Activated naive CD4-positive, alpha-beta T cell treated with anti-CD3 and anti-CD28 coated beads for 36 hours (primary cell): Measurements from ENCODE around the gene ZBTB40. TPM values are rescaled to one million over a fixed set of nuclear protein-coding genes. Genes with fewer than 3 reads are reported as not detected.

Experiments used
- CTCF ChIA-PET: fragments of 350-600 bp; sonication (Branson Sonifier 250); formaldehyde crosslinking; loops from one replicate; lab custom pipeline; 2021; ENCODE audit warnings: antibody characterized with exemption; lab: Charles Lee
- DNase-seq: peaks from one replicate; pipeline ENCODE4 v3.0.0-alpha.2; 2020
- H3K27ac Mint-ChIP-seq: one replicate; pipeline ENCODE4 v1.8.0; 2021; ENCODE audit warnings: mild to moderate bottlenecking, mixed read lengths
- H3K27me3 Mint-ChIP-seq: one replicate; pipeline ENCODE4 v1.8.0; 2021; ENCODE audit warnings: low read depth, mixed read lengths
- H3K36me3 Mint-ChIP-seq: one replicate; pipeline ENCODE4 v1.8.0; 2021; ENCODE audit warnings: low read depth, mixed read lengths
- H3K4me1 Mint-ChIP-seq: one replicate; pipeline ENCODE4 v1.8.0; 2021; ENCODE audit warnings: low read depth, mixed read lengths
- H3K4me3 Mint-ChIP-seq: one replicate; pipeline ENCODE4 v1.8.0; 2021; ENCODE audit warnings: mild to moderate bottlenecking, moderate library complexity, mixed read lengths
- H3K9me3 Mint-ChIP-seq: one replicate; pipeline ENCODE4 v1.8.0; 2021; ENCODE audit warnings: mixed read lengths
- intact Hi-C: fragments of 100-400 bp; cut with micrococcal nuclease; formaldehyde crosslinking; loops from one replicate; pipeline ENCODE4 v1.15.1; 2023
- total RNA-seq, 2 experiments: library from RNA; stranded (reverse); gene quantifications; one replicate each; pipeline ENCODE4 v1.2.3, GENCODE V29; 2021

Gene ZBTB40
- total RNA-seq, 2 experiments from 2014 or later = 11.5 to 13.1 TPM

DNA sequence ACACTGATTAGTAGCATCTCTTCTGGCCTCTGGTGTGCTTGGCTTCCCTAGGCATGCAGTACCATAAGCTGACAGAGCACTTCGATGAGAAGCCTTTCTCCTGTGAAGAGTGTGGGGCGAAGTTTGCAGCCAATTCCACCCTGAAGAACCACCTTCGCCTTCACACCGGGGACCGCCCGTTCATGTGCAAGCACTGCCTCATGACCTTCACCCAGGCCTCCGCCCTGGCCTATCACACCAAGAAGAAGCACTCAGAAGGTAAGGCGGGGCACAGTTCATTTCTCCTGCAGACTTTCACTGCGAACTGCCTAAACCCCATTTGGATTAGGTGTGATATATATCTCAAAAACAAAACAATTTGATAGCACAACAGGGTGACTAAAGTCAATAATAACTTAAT, 61.2 kb downstream of the ZBTB40 start:
- CTCF ChIA-PET = no interaction called here
- Mint-ChIP-seq H3K9me3 (no peaks in the 10 kb centered on the region), H3K27me3 (no peaks in the 10 kb centered on the region), H3K4me3 (no peak overlapping the region), H3K27ac (no peak overlapping the region), H3K4me1 (no peaks in the 10 kb centered on the region), H3K36me3 (peaks cover 36% of the 10 kb centered on the region)
- intact Hi-C loops = no loop called here
- DNase-seq = no peak

- H3K4me3 Mint-ChIP-seq = no peak overlapping the region
- H3K36me3 Mint-ChIP-seq = peaks cover 36% of the 10 kb centered on the region
- CTCF ChIA-PET = no interaction called here
- intact Hi-C loops = no loop called here
- no peaks in the 10 kb centered on the region for H3K9me3 Mint-ChIP-seq
- no peaks in the 10 kb centered on the region for H3K4me1 Mint-ChIP-seq
- no peak overlapping the region for H3K27ac Mint-ChIP-seq
- no peaks in the 10 kb centered on the region for H3K27me3 Mint-ChIP-seq
- DNase-seq = no peak
Observed at GRCh38 chr1:22516906-22517571, 65.4 kb downstream of the ZBTB40 start.

DNA sequence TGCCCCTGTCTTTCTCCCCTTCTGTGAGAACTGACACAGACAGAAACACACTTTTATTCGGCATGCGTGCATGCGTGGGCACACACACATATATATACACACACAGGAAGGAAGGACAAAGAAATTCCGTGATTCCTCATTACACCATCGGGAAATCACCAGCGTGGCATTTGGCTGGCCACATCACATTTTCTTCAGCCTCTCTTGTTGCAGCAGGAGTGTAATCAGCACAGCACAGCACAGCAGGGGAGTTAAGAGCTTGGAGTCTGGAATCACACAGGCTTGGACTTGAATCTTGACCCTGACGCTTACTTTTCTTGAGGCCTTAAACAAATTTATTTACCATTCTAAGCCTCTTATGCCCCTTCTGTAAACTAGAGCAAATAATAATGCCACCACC, 66.3 kb downstream of the ZBTB40 start:
- Mint-ChIP-seq H3K36me3 (peaks cover 37% of the 10 kb centered on the region), H3K27me3 (no peaks in the 10 kb centered on the region), H3K4me1 (no peaks in the 10 kb centered on the region), H3K4me3 (no peak overlapping the region), H3K9me3 (no peaks in the 10 kb centered on the region), H3K27ac (no peak overlapping the region)
- intact Hi-C loops = no loop called here
- DNase-seq = no peak
- CTCF ChIA-PET = no interaction called here

- Mint-ChIP-seq H3K4me1 (no peaks in the 10 kb centered on the region), H3K4me3 (no peak overlapping the region), H3K36me3 (peaks cover 40% of the 10 kb centered on the region), H3K27me3 (no peaks in the 10 kb centered on the region), H3K9me3 (no peaks in the 10 kb centered on the region), H3K27ac (no peak overlapping the region)
- intact Hi-C loops = no loop called here
- no peak for DNase-seq
- CTCF ChIA-PET = no interaction called here
Observed at GRCh38 chr1:22518379-22518778, 66.7 kb downstream of the ZBTB40 start.

DNA sequence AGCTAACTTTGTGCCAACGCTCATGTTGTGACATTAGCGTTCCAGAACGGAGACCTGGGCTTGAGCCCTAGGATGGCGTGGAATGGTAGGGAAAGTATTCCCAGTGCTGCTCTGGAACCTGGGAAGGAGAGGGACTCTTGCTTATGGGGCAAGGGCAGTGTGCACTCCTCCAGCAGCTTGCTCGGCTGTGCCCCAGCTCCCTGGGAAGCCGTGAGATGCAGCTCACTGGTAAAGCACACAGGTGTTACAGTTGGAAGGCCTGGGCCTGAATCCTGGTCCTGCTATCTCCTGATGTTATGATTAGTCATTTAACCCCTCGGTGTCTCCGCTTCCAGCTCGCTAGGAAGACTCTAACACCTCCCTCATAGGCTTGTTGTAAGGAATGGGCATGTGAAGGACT, 69.2 kb downstream of the ZBTB40 start:
- Mint-ChIP-seq H3K4me3 (no peak overlapping the region), H3K9me3 (no peaks in the 10 kb centered on the region), H3K36me3 (peaks cover 39% of the 10 kb centered on the region), H3K27ac (no peak overlapping the region), H3K27me3 (no peaks in the 10 kb centered on the region), H3K4me1 (no peaks in the 10 kb centered on the region)
- intact Hi-C loops = no loop called here
- CTCF ChIA-PET = no interaction called here
- DNase-seq = no peak

- CTCF ChIA-PET = no interaction called here
- Mint-ChIP-seq H3K27me3 (no peaks in the 10 kb centered on the region), H3K9me3 (no peaks in the 10 kb centered on the region), H3K4me3 (no peak overlapping the region), H3K4me1 (no peaks in the 10 kb centered on the region), H3K36me3 (peaks cover 38% of the 10 kb centered on the region), H3K27ac (no peak overlapping the region)
- intact Hi-C loops = no loop called here
- no peak for DNase-seq
Observed at GRCh38 chr1:22521692-22522091, 70.0 kb downstream of the ZBTB40 start.

GRCh38 chr1:22522221-22522743, 70.6 kb downstream of the ZBTB40 start:
- H3K27me3 Mint-ChIP-seq = no peaks in the 10 kb centered on the region
- CTCF ChIA-PET = no interaction called here
- H3K27ac Mint-ChIP-seq = no peak overlapping the region
- H3K4me3 Mint-ChIP-seq = no peak overlapping the region
- no peaks in the 10 kb centered on the region for H3K9me3 Mint-ChIP-seq
- H3K36me3 Mint-ChIP-seq = peaks cover 40% of the 10 kb centered on the region
- intact Hi-C loops = no loop called here
- no peak for DNase-seq
- no peaks in the 10 kb centered on the region for H3K4me1 Mint-ChIP-seq

DNA sequence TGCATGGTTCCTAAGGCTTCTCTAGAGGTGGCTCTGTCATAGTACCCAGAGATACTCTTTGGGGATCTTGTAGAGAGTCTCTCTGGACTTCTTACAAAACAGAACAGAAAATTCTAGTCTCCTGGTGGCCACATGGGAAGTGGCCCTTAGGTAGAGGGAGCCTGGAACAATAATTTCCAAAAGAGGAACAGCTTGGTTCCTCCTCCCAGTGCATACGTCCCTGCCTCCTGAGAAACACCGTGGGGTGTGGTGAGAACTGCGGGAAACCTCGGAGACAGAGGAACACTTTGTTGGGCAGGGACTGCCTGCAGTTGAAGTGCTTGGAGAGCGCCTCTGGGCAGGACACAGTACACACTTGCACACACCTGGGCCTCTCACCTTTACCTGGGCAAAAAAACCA, 72.8 kb downstream of the ZBTB40 start:
- Mint-ChIP-seq H3K27me3 (no peaks in the 10 kb centered on the region), H3K36me3 (peaks cover 33% of the 10 kb centered on the region), H3K27ac (no peak overlapping the region), H3K4me3 (no peak overlapping the region), H3K9me3 (no peaks in the 10 kb centered on the region), H3K4me1 (no peaks in the 10 kb centered on the region)
- no peak for DNase-seq
- CTCF ChIA-PET = no interaction called here
- intact Hi-C loops = no loop called here

DNA sequence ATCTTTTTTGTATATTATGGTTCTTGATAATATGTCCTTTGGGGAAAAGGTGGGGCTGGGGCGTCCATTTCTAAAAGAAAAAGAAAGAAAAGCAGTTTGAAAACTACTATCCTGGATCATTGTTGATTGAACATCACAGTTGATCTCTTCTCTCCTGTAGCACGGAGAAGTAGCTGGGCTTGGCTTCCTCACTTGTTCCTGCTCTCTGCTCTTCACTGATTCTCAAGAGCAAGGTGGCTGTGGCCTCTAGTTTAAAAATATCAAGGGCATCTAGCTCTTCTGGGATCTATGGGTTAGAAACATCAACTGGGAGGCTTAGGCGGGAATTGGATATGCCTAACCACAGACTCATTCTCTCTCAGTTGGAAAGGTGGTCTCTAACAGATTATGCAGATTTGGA, 73.6 kb downstream of the ZBTB40 start:
- peaks cover 33% of the 10 kb centered on the region for H3K36me3 Mint-ChIP-seq
- H3K27me3 Mint-ChIP-seq = no peaks in the 10 kb centered on the region
- CTCF ChIA-PET = no interaction called here
- H3K27ac Mint-ChIP-seq = no peak overlapping the region
- no peak for DNase-seq
- intact Hi-C loops = no loop called here
- no peaks in the 10 kb centered on the region for H3K9me3 Mint-ChIP-seq
- H3K4me3 Mint-ChIP-seq = no peak overlapping the region
- H3K4me1 Mint-ChIP-seq = no peaks in the 10 kb centered on the region

DNA sequence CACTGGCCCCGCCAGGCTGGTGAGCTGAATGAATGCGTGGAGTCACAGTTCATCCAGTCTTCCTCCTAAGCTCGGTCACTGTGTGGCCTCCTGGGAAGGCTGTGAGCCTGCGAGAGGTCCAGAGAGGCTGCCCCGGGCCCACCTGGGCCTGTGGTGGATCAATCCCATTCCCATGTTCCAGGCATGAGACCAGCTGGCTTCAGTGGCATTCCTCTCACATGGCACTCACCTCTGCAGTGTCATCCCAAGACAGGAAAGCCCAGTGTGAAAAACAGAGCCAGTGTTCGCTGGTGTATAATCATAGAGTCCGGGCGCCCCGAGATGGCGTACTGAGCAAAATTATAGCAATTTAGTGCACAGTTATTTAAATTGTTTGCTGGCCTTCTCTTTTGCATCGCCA, 74.0 kb downstream of the ZBTB40 start:
- DNase-seq = no peak
- H3K9me3 Mint-ChIP-seq = no peaks in the 10 kb centered on the region
- CTCF ChIA-PET = no interaction called here
- intact Hi-C loops = no loop called here
- no peaks in the 10 kb centered on the region for H3K27me3 Mint-ChIP-seq
- H3K4me1 Mint-ChIP-seq = no peaks in the 10 kb centered on the region
- H3K4me3 Mint-ChIP-seq = no peak overlapping the region
- H3K36me3 Mint-ChIP-seq = peaks cover 33% of the 10 kb centered on the region
- no peak overlapping the region for H3K27ac Mint-ChIP-seq

DNA sequence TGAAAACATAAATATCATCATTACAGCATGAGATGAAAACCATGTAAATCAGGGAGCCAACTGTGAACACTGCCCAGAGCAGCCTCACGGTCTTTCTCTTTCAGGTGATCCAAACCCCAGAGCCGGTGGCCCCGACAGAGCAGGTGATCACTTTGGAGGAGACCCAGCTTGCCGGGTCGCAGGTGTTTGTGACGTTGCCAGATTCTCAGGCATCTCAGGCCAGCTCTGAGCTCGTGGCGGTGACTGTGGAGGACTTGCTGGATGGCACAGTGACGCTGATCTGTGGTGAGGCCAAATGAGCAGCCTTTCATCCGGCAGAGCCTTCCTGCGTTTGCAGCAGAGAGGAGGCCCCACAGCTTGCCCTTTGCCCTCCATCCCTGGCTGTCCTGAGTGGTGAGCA, 74.4 kb downstream of the ZBTB40 start:
- H3K4me1 Mint-ChIP-seq = no peaks in the 10 kb centered on the region
- intact Hi-C loops = no loop called here
- no peaks in the 10 kb centered on the region for H3K27me3 Mint-ChIP-seq
- DNase-seq = no peak
- H3K27ac Mint-ChIP-seq = no peak overlapping the region
- no peaks in the 10 kb centered on the region for H3K9me3 Mint-ChIP-seq
- peaks cover 33% of the 10 kb centered on the region for H3K36me3 Mint-ChIP-seq
- no peak overlapping the region for H3K4me3 Mint-ChIP-seq
- CTCF ChIA-PET = no interaction called here

DNA sequence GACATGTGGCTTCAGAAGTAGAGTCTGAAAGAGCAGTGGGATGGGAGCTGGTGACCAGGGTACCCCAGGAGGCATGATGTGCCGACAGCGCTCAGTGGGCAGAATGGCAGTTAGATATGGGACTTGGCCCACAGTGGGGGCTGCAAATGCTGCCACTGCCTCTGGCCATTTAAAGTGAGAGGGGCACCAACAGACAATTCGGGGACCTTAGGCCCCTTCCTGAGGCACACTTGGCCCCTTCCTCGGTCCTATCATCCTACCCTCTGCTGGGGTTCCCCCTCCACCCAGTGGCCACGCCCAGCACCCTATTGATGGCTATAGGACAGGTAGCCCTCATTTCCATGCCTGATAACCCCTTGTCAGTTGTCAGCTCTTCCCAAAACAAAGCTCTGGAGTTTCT, 75.0 kb downstream of the ZBTB40 start:
- no peak overlapping the region for H3K4me3 Mint-ChIP-seq
- DNase-seq = no peak
- intact Hi-C loops = no loop called here
- H3K27ac Mint-ChIP-seq = no peak overlapping the region
- peaks cover 31% of the 10 kb centered on the region for H3K36me3 Mint-ChIP-seq
- CTCF ChIA-PET = no interaction called here
- no peaks in the 10 kb centered on the region for H3K9me3 Mint-ChIP-seq
- H3K4me1 Mint-ChIP-seq = no peaks in the 10 kb centered on the region
- H3K27me3 Mint-ChIP-seq = no peaks in the 10 kb centered on the region

DNA sequence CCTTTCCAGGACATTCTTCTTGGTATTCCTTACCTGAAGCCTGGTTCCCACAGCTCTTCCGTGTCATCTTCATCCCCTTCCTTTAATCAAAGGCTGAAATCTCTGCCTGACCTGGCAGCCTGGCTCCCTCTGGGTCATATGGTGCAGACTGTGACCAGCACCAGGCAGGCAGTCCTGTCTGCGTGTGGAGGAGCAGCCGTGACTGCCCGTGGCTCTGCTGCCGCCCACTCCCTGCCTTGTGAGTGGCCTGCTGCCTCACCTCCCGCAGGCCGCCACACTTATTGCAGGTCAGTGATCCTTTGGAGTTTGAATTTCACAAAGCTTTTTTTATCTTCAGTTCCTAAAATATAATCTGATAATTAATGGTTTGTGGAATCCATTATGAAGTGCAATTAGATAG, 75.5 kb downstream of the ZBTB40 start:
- H3K4me3 Mint-ChIP-seq = no peak overlapping the region
- no peak overlapping the region for H3K27ac Mint-ChIP-seq
- intact Hi-C loops = no loop called here
- CTCF ChIA-PET = no interaction called here
- no peaks in the 10 kb centered on the region for H3K4me1 Mint-ChIP-seq
- no peak for DNase-seq
- no peaks in the 10 kb centered on the region for H3K9me3 Mint-ChIP-seq
- peaks cover 28% of the 10 kb centered on the region for H3K36me3 Mint-ChIP-seq
- H3K27me3 Mint-ChIP-seq = no peaks in the 10 kb centered on the region
